ENCODE measurements around the gene SUMO3.

Gene SUMO3

GRCh38 chr21:44763451-44764318, 54.2 kb downstream of the SUMO3 start:
- no peaks in the 10 kb centered on the region for H3K9me3 Mint-ChIP-seq
- peaks cover 26% of the 10 kb centered on the region for H3K4me1 Mint-ChIP-seq
- DNase-seq, result no peak
- CTCF ChIA-PET, result no interaction called here
- peaks cover 6% of the 10 kb centered on the region for H3K36me3 Mint-ChIP-seq
- H3K27ac Mint-ChIP-seq, result no peak overlapping the region
- peaks cover 7% of the 10 kb centered on the region for H3K27me3 Mint-ChIP-seq
- no peak overlapping the region for H3K4me3 Mint-ChIP-seq

GRCh38 chr21:44763050-44763378, 54.8 kb downstream of the SUMO3 start:
- H3K4me1 Mint-ChIP-seq, result peaks cover 26% of the 10 kb centered on the region
- H3K27me3 Mint-ChIP-seq, result peaks cover 7% of the 10 kb centered on the region
- no peak for DNase-seq
- CTCF ChIA-PET, result no interaction called here
- peaks cover 2% of the 10 kb centered on the region for H3K36me3 Mint-ChIP-seq
- H3K27ac Mint-ChIP-seq, result no peak overlapping the region
- H3K4me3 Mint-ChIP-seq, result no peak overlapping the region
- H3K9me3 Mint-ChIP-seq, result no peaks in the 10 kb centered on the region

GRCh38 chr21:44762221-44763049, 55.4 kb downstream of the SUMO3 start:
- Mint-ChIP-seq H3K4me3 (no peak overlapping the region), H3K4me1 (peaks cover 26% of the 10 kb centered on the region), H3K27ac (no peak overlapping the region), H3K36me3 (peaks cover 2% of the 10 kb centered on the region), H3K27me3 (peaks cover 7% of the 10 kb centered on the region), H3K9me3 (no peaks in the 10 kb centered on the region)
- peak; percentile 8 for DNase-seq
- CTCF ChIA-PET, result interaction anchor here (1.3 to 1.4 kb wide), 2 partner anchors 22 to 31 kb away, joined by 3 to 4 read pairs; no protein-coding TSS in a partner anchor

GRCh38 chr21:44761747-44762208, 56.1 kb downstream of the SUMO3 start:
- peak; percentile 16 for DNase-seq
- no peak overlapping the region for H3K27ac Mint-ChIP-seq
- CTCF ChIA-PET, result interaction anchor here (1.3 to 1.4 kb wide), 3 partner anchors 14 to 32 kb away, joined by 3 to 5 read pairs (median 4); no protein-coding TSS in a partner anchor
- H3K4me1 Mint-ChIP-seq, result peaks cover 22% of the 10 kb centered on the region
- peaks cover 2% of the 10 kb centered on the region for H3K36me3 Mint-ChIP-seq
- no peak overlapping the region for H3K4me3 Mint-ChIP-seq
- H3K9me3 Mint-ChIP-seq, result no peaks in the 10 kb centered on the region
- peaks cover 8% of the 10 kb centered on the region for H3K27me3 Mint-ChIP-seq

GRCh38 chr21:44761011-44761729, 56.7 kb downstream of the SUMO3 start:
- CTCF ChIA-PET, result interaction anchor here (1.3 to 1.4 kb wide), 3 partner anchors 15 to 32 kb away, joined by 3 to 5 read pairs (median 4); no protein-coding TSS in a partner anchor
- peaks cover 16% of the 10 kb centered on the region for H3K4me1 Mint-ChIP-seq
- H3K9me3 Mint-ChIP-seq, result no peaks in the 10 kb centered on the region

GRCh38 chr21:44760376-44760775, 57.5 kb downstream of the SUMO3 start:
- Mint-ChIP-seq H3K9me3 (no peaks in the 10 kb centered on the region), H3K27ac (no peak overlapping the region), H3K27me3 (peaks cover 16% of the 10 kb centered on the region), H3K36me3 (no peaks in the 10 kb centered on the region), H3K4me3 (no peak overlapping the region), H3K4me1 (peaks cover 8% of the 10 kb centered on the region)
- CTCF ChIA-PET, result interaction anchor here (0.9 to 1.3 kb wide), 2 partner anchors 15 to 18 kb away, joined by 4 to 5 read pairs; no protein-coding TSS in a partner anchor
- peak; percentile 17 for DNase-seq

More at GRCh38 chr21:44761011-44761729, 56.7 kb downstream of the SUMO3 start:
- H3K36me3 Mint-ChIP-seq, result peaks cover 2% of the 10 kb centered on the region
- H3K27ac Mint-ChIP-seq, result no peak overlapping the region
- no peak overlapping the region for H3K4me3 Mint-ChIP-seq
- peak; percentile 28 for DNase-seq
- H3K27me3 Mint-ChIP-seq, result peaks cover 15% of the 10 kb centered on the region

GRCh38 chr21:44759628-44760285, 58.1 kb downstream of the SUMO3 start:
- CTCF ChIA-PET, result interaction anchor here (0.9 kb wide), 1 partner anchor 17 kb away, joined by 4 read pairs; no protein-coding TSS in a partner anchor
- Mint-ChIP-seq H3K36me3 (no peaks in the 10 kb centered on the region), H3K4me1 (peaks cover 2% of the 10 kb centered on the region), H3K9me3 (no peaks in the 10 kb centered on the region), H3K4me3 (no peak overlapping the region), H3K27me3 (peaks cover 13% of the 10 kb centered on the region), H3K27ac (no peak overlapping the region)
- peak; percentile 15 for DNase-seq

- peak; percentile 10 for DNase-seq
- Mint-ChIP-seq H3K27me3 (peaks cover 13% of the 10 kb centered on the region), H3K9me3 (no peaks in the 10 kb centered on the region), H3K4me1 (peaks cover 2% of the 10 kb centered on the region), H3K4me3 (no peak overlapping the region), H3K36me3 (no peaks in the 10 kb centered on the region), H3K27ac (no peak overlapping the region)
- CTCF ChIA-PET, result no interaction called here
Measured at GRCh38 chr21:44758781-44759627, 58.9 kb downstream of the SUMO3 start.

- CTCF ChIA-PET, result no interaction called here
- Mint-ChIP-seq H3K9me3 (no peaks in the 10 kb centered on the region), H3K36me3 (no peaks in the 10 kb centered on the region), H3K4me3 (no peak overlapping the region), H3K27me3 (peaks cover 18% of the 10 kb centered on the region), H3K4me1 (peaks cover 2% of the 10 kb centered on the region), H3K27ac (no peak overlapping the region)
- DNase-seq, result peak; percentile 8
Measured at GRCh38 chr21:44758141-44758561, 59.7 kb downstream of the SUMO3 start.

GRCh38 chr21:44757731-44758130, 60.1 kb downstream of the SUMO3 start:
- CTCF ChIA-PET, result no interaction called here

GRCh38 chr21:44756423-44757185, 61.3 kb downstream of the SUMO3 start:
- H3K36me3 Mint-ChIP-seq, result no peaks in the 10 kb centered on the region
- DNase-seq, result no peak
- H3K27ac Mint-ChIP-seq, result no peak overlapping the region
- peaks cover 2% of the 10 kb centered on the region for H3K4me1 Mint-ChIP-seq
- CTCF ChIA-PET, result interaction anchor here (1.5 kb wide), 1 partner anchor 246 kb away, joined by 3 read pairs; no protein-coding TSS in a partner anchor
- H3K4me3 Mint-ChIP-seq, result no peak overlapping the region
- no peaks in the 10 kb centered on the region for H3K9me3 Mint-ChIP-seq
- peaks cover 25% of the 10 kb centered on the region for H3K27me3 Mint-ChIP-seq

More at GRCh38 chr21:44757731-44758130, 60.1 kb downstream of the SUMO3 start:
- Mint-ChIP-seq H3K27ac (no peak overlapping the region), H3K4me3 (no peak overlapping the region), H3K36me3 (no peaks in the 10 kb centered on the region), H3K4me1 (peaks cover 2% of the 10 kb centered on the region), H3K9me3 (no peaks in the 10 kb centered on the region), H3K27me3 (peaks cover 18% of the 10 kb centered on the region)
- DNase-seq, result peak; percentile 11

Data from activated naive CD4-positive, alpha-beta T cell treated with anti-CD3 and anti-CD28 coated beads, Interleukin-2, amount 10 ng/mL, durations not matched to agents 7 days and 5 days (primary cell).